OCI-LY7 (cell line): ENCODE data around the gene PAK6.

ENCODE experiments used
- CTCF ChIP-seq: fragments of 200-600 bp; sonication (generic); conservative IDR thresholded peaks from 2 replicates; pipeline ENCODE4 v1.5.1; 2014; ENCODE audit warnings: mild to moderate bottlenecking, antibody characterized with exemption, low read length, moderate library complexity, mixed read lengths
- EZH2phosphoT487 ChIP-seq: fragments of 200-600 bp; sonication (generic); IDR thresholded peaks from 2 replicates; pipeline ENCODE4 v1.6.1; 2018; ENCODE audit warnings: low read depth, borderline replicate concordance, mild to moderate bottlenecking, mixed run types, antibody characterized with exemption, low read length, moderate library complexity, mixed read lengths

GRCh38 chr15:40274350-40275274, 35.7 kb downstream of the PAK6 start:
- peak; percentile 100 for TF ChIP-seq CTCF
- no peak for TF ChIP-seq EZH2phosphoT487
